ENCODE results near the gene GSTP1.
A peak's percentile ranks its signal among the peaks of the same experiment; 100 is the strongest.
"Not testable (repeated sequence)": the region's sequence is repeated elsewhere in the genome, so short reads cannot be mapped to it uniquely, and the experiment has no call there.

Gene GSTP1

DNA sequence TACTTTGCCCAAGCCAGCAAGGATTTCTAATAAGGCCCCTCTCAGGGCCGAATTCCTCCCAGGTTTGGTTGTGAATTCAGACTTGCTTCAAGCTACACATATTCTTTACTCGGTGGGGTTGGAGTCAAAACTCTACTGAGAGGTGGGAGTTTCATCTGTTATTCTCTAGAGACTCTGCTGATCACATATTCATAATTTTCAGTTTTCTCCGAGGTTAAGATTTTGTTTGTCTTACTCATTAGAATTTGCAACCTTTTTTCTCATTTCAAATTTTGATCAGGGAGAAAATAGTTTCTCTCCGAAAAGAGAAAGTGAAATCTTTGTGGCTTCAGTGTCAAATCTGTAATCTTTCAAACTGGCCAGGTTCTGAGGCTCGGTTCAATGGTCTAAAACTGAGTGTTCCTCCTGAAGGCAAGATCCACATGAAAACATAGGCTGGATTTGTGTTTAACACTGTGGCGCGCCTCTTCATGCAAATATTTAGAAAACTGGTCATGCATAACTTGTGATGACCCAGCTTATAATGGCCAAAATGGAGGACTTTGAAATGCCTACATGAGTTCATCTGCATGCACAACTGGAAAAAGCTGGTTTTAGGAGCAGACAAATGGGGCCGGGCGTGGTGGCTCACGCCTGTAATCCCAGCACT lies 21.5 kb upstream of the GSTP1 start:
- DNase-seq, result no peak
- intact Hi-C loops (cut with DNase I), result no loop called here

DNA sequence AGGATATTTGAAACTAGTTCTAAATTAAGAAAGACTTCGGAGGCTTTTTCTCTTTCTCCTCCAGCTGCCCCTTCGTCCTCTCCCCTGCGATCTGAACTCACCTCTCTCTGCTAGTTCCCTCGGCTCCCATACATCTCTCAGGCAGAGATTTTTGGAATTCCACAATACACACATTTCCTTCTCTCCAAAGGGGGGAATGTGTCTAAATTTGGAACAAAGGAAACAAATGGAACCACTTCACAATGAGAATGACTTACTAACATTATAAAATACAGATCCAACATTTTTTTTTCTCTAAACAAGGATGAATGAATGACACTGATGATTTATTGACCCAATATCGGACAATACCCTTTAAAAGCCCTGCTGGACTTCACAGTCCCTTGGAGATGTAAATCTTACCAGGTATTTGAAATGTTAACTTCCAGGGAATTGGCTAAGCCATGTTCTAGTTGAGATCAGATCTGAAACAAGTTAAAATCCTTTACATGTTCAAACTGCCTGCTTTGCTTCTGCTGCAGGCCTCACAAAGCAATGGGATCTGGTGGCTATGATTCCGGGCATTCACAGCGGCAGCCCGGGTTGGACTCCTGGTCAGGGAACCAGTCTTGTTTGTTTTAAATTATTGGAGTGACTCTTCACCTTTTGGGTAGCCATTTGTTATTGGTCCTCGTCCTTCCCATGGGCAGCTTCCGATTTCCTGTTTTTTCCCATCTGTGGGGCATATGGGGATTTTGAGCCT lies 20.5 kb upstream of the GSTP1 start:
- intact Hi-C loops (cut with DNase I), result no loop called here
- no peak for DNase-seq

DNA sequence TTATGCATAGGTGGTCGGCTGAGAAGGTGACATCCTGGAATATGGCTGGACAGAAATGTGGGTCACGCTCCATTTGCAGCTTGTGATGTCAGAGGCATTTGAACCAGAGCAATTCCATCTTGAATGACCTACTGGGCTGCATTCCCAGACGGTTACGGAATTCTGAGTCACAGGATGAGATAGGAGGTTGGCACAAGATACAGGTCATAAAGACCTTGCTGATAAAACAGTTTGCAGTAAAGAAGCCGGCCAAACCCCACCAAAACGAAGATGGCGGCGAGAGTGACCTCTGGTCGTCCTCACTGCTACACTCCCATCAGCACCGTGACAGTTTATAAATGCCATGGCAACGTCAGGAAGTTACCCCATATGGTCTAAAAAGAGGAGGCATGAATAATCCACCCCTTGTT lies 19.9 kb upstream of the GSTP1 start:
- intact Hi-C loops (cut with DNase I); DNase-seq: not testable (repeated sequence)

DNA sequence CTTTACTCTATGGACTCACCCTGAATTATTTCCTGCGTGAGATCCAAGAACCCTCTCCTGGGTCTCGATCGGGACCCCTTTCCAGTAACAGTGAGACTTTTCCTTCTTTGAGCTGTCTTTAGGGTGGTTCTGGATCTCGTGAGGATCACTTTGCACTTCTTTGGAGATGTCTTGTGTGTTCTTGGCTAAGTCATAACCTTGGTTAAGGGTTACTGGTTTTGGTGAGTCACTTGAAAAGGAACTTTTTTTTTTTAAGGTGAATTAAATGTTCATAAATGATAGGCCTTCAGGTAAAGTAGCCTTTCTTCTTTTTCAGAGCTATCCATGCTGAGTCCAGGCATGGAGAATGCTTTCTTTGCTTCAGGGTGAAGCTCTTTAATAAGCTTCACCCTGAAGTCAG lies 19.4 kb upstream of the GSTP1 start:
- DNase-seq, result no peak

DNA sequence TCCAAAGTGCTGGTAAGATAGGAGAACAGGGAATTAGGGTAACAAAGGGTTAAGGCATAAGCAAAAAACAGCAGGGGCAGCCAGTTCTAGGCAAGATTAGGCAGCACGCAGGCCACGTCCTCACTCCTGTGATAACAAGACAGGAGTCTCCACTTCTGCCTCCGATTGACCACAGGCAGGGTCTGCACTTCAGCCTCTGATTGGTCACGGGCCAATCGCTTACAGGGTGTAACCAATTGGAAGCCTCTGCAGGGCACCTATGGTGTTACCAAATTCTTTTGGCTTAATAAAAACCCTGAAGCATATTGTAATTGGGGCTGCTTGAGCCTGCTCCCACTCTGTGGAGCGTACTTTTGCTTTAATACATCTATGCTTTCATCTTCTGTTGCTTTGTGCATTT lies 12.2 kb upstream of the GSTP1 start:
- no peak for DNase-seq
- intact Hi-C loops (cut with DNase I), result no loop called here

More for the DNA sequence above, 19.4 kb upstream of the GSTP1 start:
- intact Hi-C loops (cut with DNase I), result no loop called here

DNA sequence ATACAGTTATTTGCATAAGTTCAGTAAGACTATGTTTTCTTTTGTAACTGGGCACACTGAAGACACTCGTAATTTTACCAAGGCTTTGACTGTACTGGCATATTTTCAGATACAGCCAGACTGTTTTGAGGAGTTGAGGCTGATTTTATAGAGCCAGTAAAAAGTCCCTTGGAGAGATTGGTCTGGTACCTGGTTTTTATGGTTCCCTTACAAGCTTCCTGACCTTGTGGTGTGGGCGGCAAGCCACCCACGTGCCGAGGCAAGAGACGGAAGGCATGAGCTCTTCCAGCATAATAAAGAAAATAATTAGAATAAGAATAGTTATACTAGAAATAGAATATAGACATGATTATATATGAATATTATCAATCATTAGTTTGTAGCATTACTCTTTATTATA lies 11.3 kb upstream of the GSTP1 start:
- intact Hi-C loops (cut with DNase I), result no loop called here
- DNase-seq, result no peak

DNA sequence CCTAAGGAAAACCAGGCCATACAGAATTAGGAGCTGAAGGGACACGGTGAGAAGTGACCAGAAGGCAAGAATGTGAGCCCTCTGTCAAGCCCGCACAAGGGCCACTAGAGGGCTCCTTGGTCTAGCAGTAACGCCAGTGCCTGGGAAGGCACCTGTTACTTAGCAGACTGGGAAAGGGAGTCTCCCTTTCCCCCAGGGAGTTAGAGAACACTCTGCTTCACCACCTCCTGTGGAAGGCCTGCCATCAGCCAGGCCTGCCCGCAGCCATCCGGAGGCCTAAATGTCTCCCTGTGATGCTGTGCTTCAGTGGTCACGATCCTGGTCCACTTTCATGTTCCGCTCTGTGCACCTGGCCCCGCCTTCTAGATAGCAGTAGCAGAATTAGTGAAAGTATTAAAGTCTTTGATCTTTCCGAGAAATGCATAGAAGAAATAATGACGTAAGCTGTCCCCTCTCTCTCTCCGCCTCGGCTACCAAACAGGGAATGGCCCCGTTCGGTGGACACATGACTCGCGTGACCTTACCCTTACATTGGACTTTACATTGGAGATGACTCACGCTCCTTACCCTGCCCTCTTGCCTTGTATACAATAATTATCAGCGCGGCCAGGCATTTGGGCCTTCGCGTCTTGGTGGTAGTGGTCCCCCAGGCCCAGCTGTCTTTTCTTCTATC lies 10.7 kb upstream of the GSTP1 start:
- intact Hi-C loops (cut with DNase I), result no loop called here
- peak in 40 of 42 donors; percentile 23 to 81 (median 58) for DNase-seq

DNA sequence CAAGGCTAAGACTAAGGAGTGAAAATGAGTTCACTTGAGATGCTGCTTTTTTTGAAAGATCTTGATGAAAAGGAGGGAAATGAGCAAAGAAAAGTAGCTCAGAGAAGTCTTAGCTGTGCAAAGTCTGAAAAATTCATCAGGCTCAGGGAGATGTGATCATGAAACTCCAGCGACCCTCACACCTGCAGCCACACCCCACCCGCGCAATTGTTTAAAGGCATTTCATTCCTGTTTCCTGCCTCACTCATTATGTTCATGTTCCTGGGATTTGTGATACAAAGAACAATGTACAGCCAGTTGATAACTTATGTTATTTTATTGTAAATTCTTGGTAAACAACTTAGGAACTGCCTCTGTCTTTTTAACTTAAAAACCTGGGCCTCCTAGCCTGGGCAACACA lies 8.7 kb upstream of the GSTP1 start:
- intact Hi-C loops (cut with DNase I), result no loop called here
- no peak for DNase-seq

DNA sequence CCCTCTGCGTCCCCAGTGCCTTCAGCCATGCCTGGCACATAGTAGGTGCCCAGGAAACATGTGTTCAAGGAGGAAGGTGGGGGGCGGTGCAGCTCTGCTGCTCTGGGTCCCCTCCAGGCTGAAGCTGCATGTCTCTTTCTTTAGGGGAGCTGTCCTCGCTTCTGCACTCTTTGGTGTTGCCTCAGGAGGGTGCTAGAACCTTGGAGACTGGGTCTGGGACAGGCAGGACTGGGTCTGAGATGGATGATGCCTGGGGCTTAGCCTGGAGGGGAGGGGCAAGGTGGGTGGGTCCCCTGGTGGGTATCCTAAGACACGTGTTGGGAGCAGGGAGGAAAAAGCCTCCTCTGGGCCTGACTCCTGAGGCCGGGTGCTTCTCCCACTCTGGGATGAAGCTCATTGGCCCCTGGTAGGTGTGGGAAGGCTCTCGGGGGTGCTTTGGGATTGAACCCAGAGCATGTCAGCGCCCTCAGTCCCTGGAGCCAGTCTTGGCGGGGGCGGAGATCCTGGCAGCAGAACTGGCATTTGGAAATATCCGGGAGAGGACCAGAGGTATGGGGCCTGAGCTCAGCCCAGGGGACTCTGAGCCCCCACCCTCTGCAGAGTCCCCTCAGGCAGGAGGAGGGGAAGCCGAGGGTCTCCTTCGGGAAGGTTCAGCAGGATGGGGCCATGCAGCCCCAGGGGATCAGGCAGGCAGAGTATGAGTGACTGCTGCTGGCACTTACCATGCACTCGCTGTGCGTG lies 6.7 kb upstream of the GSTP1 start:
- DNase-seq, result peak in 1 of 42 donors; percentile 16
- intact Hi-C loops (cut with DNase I), result no loop called here

DNA sequence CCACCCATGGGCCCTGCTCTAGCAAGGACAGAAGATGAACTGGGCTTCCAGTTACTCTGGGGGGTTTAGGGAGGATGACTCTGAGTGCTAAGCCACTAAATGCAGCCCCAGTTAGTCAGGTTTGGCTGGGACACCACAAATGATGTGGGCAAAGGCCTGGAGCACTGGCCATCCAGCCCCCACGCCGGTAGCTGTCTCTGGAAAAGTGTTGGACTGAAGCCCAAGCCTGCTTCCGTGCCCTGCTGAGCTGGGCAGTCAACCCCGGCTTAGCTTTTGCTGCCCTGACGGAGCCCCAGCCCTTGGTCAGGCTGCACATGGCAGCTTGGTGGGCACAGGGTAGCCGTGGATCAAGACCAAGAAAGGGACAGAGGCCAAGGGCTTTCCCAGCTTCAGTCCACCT lies 5.7 kb upstream of the GSTP1 start:
- intact Hi-C loops (cut with DNase I), result no loop called here
- no peak for DNase-seq

DNA sequence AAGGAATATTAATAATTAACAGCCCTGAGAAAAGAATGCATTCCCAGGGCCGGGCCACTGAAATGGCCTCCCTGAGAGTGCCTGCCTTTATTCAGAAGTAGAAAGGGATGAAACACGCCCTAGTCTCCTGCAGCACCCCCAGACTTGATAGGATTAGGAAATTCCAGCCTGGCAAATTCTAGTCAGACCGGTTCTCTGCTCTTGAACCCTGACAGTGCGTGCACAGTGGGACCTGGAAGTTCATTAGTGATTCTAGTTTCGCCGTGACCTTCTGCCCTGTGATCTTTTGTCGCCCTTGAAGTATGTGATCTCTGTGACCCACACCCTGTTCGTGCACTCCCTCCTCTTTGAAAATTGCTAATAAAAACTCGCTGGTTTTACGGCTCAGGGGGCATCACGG lies 2.1 kb upstream of the GSTP1 start:
- DNase-seq, result no peak
- intact Hi-C loops (cut with DNase I), result loop anchor here (10.0 kb wide), 1 partner anchor 67 kb away; no protein-coding TSS in a partner anchor

DNA sequence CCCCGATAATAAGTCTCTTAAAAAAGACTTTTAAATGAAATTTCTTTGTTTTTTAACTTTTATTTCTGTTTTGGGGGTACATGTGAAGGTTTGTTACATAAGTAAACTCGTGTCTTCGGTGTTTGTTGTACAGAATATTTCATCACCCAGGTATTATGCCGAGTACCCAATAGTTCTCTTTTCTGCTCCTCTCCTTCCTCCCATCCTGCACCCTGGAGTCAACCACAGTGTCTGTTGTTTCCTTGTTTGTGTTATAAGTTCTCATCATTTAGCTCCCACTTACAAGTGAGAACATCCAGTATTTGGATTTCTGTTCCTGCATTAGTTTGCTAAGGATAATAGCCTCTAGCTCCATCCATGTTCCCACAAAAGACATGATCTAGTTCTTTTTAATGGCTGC lies 1.6 kb upstream of the GSTP1 start:
- no peak for DNase-seq
- intact Hi-C loops (cut with DNase I), result loop anchor here (10.0 kb wide), 1 partner anchor 67 kb away; no protein-coding TSS in a partner anchor

DNA sequence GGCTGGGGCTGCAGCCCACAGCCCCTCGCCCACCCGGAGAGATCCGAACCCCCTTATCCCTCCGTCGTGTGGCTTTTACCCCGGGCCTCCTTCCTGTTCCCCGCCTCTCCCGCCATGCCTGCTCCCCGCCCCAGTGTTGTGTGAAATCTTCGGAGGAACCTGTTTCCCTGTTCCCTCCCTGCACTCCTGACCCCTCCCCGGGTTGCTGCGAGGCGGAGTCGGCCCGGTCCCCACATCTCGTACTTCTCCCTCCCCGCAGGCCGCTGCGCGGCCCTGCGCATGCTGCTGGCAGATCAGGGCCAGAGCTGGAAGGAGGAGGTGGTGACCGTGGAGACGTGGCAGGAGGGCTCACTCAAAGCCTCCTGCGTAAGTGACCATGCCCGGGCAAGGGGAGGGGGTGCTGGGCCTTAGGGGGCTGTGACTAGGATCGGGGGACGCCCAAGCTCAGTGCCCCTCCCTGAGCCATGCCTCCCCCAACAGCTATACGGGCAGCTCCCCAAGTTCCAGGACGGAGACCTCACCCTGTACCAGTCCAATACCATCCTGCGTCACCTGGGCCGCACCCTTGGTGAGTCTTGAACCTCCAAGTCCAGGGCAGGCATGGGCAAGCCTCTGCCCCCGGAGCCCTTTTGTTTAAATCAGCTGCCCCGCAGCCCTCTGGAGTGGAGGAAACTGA lies 731 bp downstream of the GSTP1 start:
- intact Hi-C loops (cut with DNase I), result loop anchor here (2.0 to 10.0 kb wide), 2 partner anchors 22 to 70 kb away; partner anchors contain the start of gene NDUFV1
- DNase-seq, result peak in 41 of 42 donors; percentile 19 to 80 (median 61)

DNA sequence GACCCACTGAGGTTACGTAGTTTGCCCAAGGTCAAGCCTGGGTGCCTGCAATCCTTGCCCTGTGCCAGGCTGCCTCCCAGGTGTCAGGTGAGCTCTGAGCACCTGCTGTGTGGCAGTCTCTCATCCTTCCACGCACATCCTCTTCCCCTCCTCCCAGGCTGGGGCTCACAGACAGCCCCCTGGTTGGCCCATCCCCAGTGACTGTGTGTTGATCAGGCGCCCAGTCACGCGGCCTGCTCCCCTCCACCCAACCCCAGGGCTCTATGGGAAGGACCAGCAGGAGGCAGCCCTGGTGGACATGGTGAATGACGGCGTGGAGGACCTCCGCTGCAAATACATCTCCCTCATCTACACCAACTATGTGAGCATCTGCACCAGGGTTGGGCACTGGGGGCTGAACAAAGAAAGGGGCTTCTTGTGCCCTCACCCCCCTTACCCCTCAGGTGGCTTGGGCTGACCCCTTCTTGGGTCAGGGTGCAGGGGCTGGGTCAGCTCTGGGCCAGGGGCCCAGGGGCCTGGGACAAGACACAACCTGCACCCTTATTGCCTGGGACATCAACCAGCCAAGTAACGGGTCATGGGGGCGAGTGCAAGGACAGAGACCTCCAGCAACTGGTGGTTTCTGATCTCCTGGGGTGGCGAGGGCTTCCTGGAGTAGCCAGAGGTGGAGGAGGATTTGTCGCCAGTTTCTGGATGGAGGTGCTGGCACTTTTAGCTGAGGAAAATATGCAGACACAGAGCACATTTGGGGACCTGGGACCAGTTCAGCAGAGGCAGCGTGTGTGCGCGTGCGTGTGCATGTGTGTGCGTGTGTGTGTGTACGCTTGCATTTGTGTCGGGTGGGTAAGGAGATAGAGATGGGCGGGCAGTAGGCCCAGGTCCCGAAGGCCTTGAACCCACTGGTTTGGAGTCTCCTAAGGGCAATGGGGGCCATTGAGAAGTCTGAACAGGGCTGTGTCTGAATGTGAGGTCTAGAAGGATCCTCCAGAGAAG lies 1.6 kb downstream of the GSTP1 start:
- intact Hi-C loops (cut with DNase I), result loop anchor here (2.0 to 10.0 kb wide), 2 partner anchors 22 to 70 kb away; partner anchors contain the start of gene NDUFV1
- peak in 4 of 42 donors; percentile 9 to 49 (median 31) for DNase-seq

DNA sequence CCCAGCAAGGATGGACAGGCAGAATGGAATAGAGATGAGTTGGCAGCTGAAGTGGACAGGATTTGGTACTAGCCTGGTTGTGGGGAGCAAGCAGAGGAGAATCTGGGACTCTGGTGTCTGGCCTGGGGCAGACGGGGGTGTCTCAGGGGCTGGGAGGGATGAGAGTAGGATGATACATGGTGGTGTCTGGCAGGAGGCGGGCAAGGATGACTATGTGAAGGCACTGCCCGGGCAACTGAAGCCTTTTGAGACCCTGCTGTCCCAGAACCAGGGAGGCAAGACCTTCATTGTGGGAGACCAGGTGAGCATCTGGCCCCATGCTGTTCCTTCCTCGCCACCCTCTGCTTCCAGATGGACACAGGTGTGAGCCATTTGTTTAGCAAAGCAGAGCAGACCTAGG lies 2.3 kb downstream of the GSTP1 start:
- DNase-seq, result no peak
- intact Hi-C loops (cut with DNase I), result loop anchor here (2.0 to 10.0 kb wide), 2 partner anchors 21 to 71 kb away; partner anchors contain the start of gene NDUFV1

DNA sequence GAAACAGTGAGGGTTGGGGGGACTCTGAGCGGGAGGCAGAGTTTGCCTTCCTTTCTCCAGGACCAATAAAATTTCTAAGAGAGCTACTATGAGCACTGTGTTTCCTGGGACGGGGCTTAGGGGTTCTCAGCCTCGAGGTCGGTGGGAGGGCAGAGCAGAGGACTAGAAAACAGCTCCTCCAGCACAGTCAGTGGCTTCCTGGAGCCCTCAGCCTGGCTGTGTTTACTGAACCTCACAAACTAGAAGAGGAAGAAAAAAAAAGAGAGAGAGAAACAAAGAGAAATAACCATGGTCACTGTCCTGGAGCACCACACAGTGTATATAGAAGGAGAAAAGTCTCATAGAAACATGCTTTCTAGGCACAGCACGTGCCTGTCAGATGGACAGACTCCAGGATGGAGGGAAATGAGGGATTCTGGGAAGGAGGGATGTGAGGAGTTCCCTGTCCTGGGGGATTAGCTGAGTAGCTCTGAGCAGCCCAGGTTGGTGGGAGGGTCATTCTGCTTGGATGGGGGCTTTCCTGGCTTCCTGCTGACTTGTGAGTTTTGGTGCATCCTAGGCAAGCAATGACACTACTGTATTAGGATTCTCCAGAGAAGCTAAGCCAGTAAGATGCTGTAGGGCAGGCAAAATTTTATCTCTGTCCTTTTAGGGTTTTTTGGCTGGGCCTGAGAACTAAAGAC lies 3.1 kb downstream of the GSTP1 start:
- intact Hi-C loops (cut with DNase I), result loop anchor here (10.0 kb wide), 1 partner anchor 72 kb away; no protein-coding TSS in a partner anchor
- no peak for DNase-seq

DNA sequence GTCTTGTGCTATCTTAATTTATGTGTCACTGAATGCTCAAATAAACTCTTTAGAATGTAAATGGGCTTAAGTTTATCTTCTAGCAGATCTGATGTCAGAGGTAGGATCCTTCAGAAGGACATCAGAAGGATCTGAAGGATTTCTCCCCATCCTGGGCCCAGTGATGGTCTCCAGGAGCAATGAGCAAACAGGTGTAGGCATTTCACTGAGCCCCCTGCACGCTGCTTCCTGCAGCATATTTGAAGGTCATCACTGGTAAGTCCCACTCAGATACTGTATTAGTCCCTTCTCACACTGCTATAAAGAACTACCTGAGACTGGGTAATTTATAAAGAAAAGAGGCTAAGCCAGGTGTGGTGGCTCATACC lies 4.5 kb downstream of the GSTP1 start:
- intact Hi-C loops (cut with DNase I), result loop anchor here (10.0 kb wide), 1 partner anchor 73 kb away; no protein-coding TSS in a partner anchor
- peak in 1 of 42 donors; percentile 10 for DNase-seq
